Measurements from ENCODE around the gene TRMT44. TPM values are rescaled to one million over a fixed set of nuclear protein-coding genes. Genes with fewer than 3 reads are reported as not detected.
A peak's percentile ranks its signal among the peaks of the same experiment; 100 is the strongest.

Gene TRMT44
- total RNA-seq: 10 to 100 TPM; 10.2 to 12.9 (median 12.5) TPM
- polyA plus RNA-seq: 7.6 TPM
- long read RNA-seq, donor 1, transcript TRMT44-201 (11 exons, 2,799 nt): major isoform, 10 of 18 reads
- long read RNA-seq, donor 1, partial matches to known transcripts: 2 of 18 reads
- long read RNA-seq, donor 1, other reads (novel, unspliced or antisense): 6 of 18 reads
- long read RNA-seq, donor 2, partial matches to known transcripts: 1 of 3 reads
- long read RNA-seq, donor 2, other reads (novel, unspliced or antisense): 0 of 3 reads
- long read RNA-seq, donor 3, partial matches to known transcripts: 0 of 2 reads
- long read RNA-seq, donor 3, other reads (novel, unspliced or antisense): 2 of 2 reads
- long read RNA-seq, donor 4, transcript TRMT44-201 (11 exons, 2,799 nt): major isoform, 5 of 7 reads
- long read RNA-seq, donor 4, partial matches to known transcripts: 0 of 7 reads
- long read RNA-seq, donor 4, other reads (novel, unspliced or antisense): 2 of 7 reads

GRCh38 chr4:8440492-8441311, at the start of gene TRMT44, which contains the start of gene ACOX3:
TSS of gene TRMT44 (plus strand) at chr4:8440777. CDS start at chr4:8440823, 46 bp downstream.
TSS of gene ACOX3 (minus strand) at chr4:8440723. CDS start at chr4:8416521, 24,202 bp downstream.
- ATAC-seq: peak; percentile 93 to 94
- intact Hi-C loops (cut with DNase I): no loop called here
- WGBS: under 1% methylated on average over 60 of the region's 60 CpGs

GRCh38 chr4:8391071-8391470, 49.5 kb upstream of the TRMT44 start:
- Histone ChIP-seq H3K9me3 (ENCODE audit: control insufficient read depth, low read length) (no peaks in the 10 kb centered on the region), H3K27ac (ENCODE audit: low read length) (no peak overlapping the region), H3K27me3 (ENCODE audit: control insufficient read depth, insufficient read depth) (no peaks in the 10 kb centered on the region), H3K4me1 (ENCODE audit: control insufficient read depth, insufficient read depth, low read length) (peaks cover 11% of the 10 kb centered on the region), H3K4me3 (ENCODE audit: low read length) (no peak overlapping the region)
- 78% methylated on average over 7 of the region's 7 CpGs for WGBS
- ATAC-seq: no peak
- DNase-seq: peak in 1 of 3 donors; percentile 25
- intact Hi-C loops (cut with DNase I): loop anchor here in 3 of 4 donors (5.0 to 10.0 kb wide), 3 partner anchors 46 to 66 kb away; no protein-coding TSS in a partner anchor

More at GRCh38 chr4:8440492-8441311, at the start of gene TRMT44, which contains the start of gene ACOX3:
- Histone ChIP-seq H3K4me1 (ENCODE audit: control insufficient read depth, insufficient read depth, low read length) (peaks cover 13% of the 10 kb centered on the region), H3K27me3 (ENCODE audit: control insufficient read depth, insufficient read depth) (no peaks in the 10 kb centered on the region), H3K4me3 (ENCODE audit: low read length) (peak within 1 kb of the TSS; percentile 90), H3K27ac (ENCODE audit: low read length) (peak within 1 kb of the TSS; percentile 94), H3K9me3 (ENCODE audit: control insufficient read depth, low read length) (no peaks in the 10 kb centered on the region)
- peak; percentile 87 to 97 (median 96) for DNase-seq

GRCh38 chr4:8391972-8392371, 48.6 kb upstream of the TRMT44 start:
- H3K4me1 ChIP-seq (ENCODE audit: control insufficient read depth, insufficient read depth, low read length): peaks cover 11% of the 10 kb centered on the region
- peak in 1 of 3 donors; percentile 69 for DNase-seq
- H3K27me3 ChIP-seq (ENCODE audit: control insufficient read depth, insufficient read depth): no peaks in the 10 kb centered on the region
- peak overlapping the region; percentile 43 for H3K27ac ChIP-seq (ENCODE audit: low read length)
- 49% methylated on average over 9 of the region's 9 CpGs for WGBS
- H3K4me3 ChIP-seq (ENCODE audit: low read length): no peak overlapping the region
- ATAC-seq: peak in 1 of 2 donors; percentile 20
- no peaks in the 10 kb centered on the region for H3K9me3 ChIP-seq (ENCODE audit: control insufficient read depth, low read length)
- intact Hi-C loops (cut with DNase I): loop anchor here in 3 of 4 donors (5.0 to 10.0 kb wide), 3 partner anchors 47 to 67 kb away; no protein-coding TSS in a partner anchor

GRCh38 chr4:8392591-8393190, 47.9 kb upstream of the TRMT44 start:
- 69% methylated on average over 15 of the region's 15 CpGs for WGBS
- intact Hi-C loops (cut with DNase I): loop anchor here in 3 of 4 donors (5.0 to 10.0 kb wide), 3 partner anchors 48 to 68 kb away; no protein-coding TSS in a partner anchor
- DNase-seq: peak in 2 of 3 donors; percentile 51 to 60
- Histone ChIP-seq H3K4me3 (ENCODE audit: low read length) (no peak overlapping the region), H3K27ac (ENCODE audit: low read length) (no peak overlapping the region), H3K27me3 (ENCODE audit: control insufficient read depth, insufficient read depth) (no peaks in the 10 kb centered on the region), H3K9me3 (ENCODE audit: control insufficient read depth, low read length) (no peaks in the 10 kb centered on the region), H3K4me1 (ENCODE audit: control insufficient read depth, insufficient read depth, low read length) (peaks cover 11% of the 10 kb centered on the region)
- ATAC-seq: no peak

- H3K27me3 ChIP-seq (ENCODE audit: control insufficient read depth, insufficient read depth): no peaks in the 10 kb centered on the region
- peaks cover 11% of the 10 kb centered on the region for H3K4me1 ChIP-seq (ENCODE audit: control insufficient read depth, insufficient read depth, low read length)
- peak overlapping the region; percentile 82 for H3K27ac ChIP-seq (ENCODE audit: low read length)
- intact Hi-C loops (cut with DNase I): loop anchor here in 3 of 4 donors (5.0 to 10.0 kb wide), 3 partner anchors 49 to 69 kb away; no protein-coding TSS in a partner anchor
- H3K9me3 ChIP-seq (ENCODE audit: control insufficient read depth, low read length): no peaks in the 10 kb centered on the region
- WGBS: 36% methylated on average over 8 of the region's 8 CpGs
- peak; percentile 76 to 86 (median 77) for DNase-seq
- no peak overlapping the region for H3K4me3 ChIP-seq (ENCODE audit: low read length)
- peak; percentile 68 to 89 for ATAC-seq
These were observed 47.0 kb upstream of the TRMT44 start for GRCh38 chr4:8393593-8394038.

GRCh38 chr4:8394061-8394519, 46.5 kb upstream of the TRMT44 start:
- Histone ChIP-seq H3K4me3 (ENCODE audit: low read length) (no peak overlapping the region), H3K4me1 (ENCODE audit: control insufficient read depth, insufficient read depth, low read length) (peaks cover 11% of the 10 kb centered on the region)
- DNase-seq: peak; percentile 86 to 96 (median 94)

GRCh38 chr4:8394806-8395205, 45.8 kb upstream of the TRMT44 start:
- ATAC-seq: peak; percentile 1 to 2
- H3K27ac ChIP-seq (ENCODE audit: low read length): peak overlapping the region; percentile 94
- H3K4me1 ChIP-seq (ENCODE audit: control insufficient read depth, insufficient read depth, low read length): peaks cover 11% of the 10 kb centered on the region
- intact Hi-C loops (cut with DNase I): loop anchor here in 3 of 4 donors (5.0 to 10.0 kb wide), 4 partner anchors 50 to 153 kb away; no protein-coding TSS in a partner anchor
- no peak overlapping the region for H3K4me3 ChIP-seq (ENCODE audit: low read length)
- DNase-seq: peak in 2 of 3 donors; percentile 48 to 50
- no peaks in the 10 kb centered on the region for H3K27me3 ChIP-seq (ENCODE audit: control insufficient read depth, insufficient read depth)
- no peaks in the 10 kb centered on the region for H3K9me3 ChIP-seq (ENCODE audit: control insufficient read depth, low read length)
- 75% methylated on average over 12 of the region's 12 CpGs for WGBS

More at GRCh38 chr4:8394061-8394519, 46.5 kb upstream of the TRMT44 start:
- H3K27ac ChIP-seq (ENCODE audit: low read length): peak overlapping the region; percentile 94
- intact Hi-C loops (cut with DNase I): loop anchor here in 3 of 4 donors (5.0 to 10.0 kb wide), 3 partner anchors 49 to 69 kb away; no protein-coding TSS in a partner anchor
- H3K9me3 ChIP-seq (ENCODE audit: control insufficient read depth, low read length): no peaks in the 10 kb centered on the region
- WGBS: 41% methylated on average over 19 of the region's 19 CpGs
- H3K27me3 ChIP-seq (ENCODE audit: control insufficient read depth, insufficient read depth): no peaks in the 10 kb centered on the region
- peak; percentile 84 to 90 for ATAC-seq

GRCh38 chr4:8395504-8396296, 44.9 kb upstream of the TRMT44 start:
- H3K4me3 ChIP-seq (ENCODE audit: low read length): no peak overlapping the region
- H3K9me3 ChIP-seq (ENCODE audit: control insufficient read depth, low read length): no peaks in the 10 kb centered on the region
- no peak overlapping the region for H3K27ac ChIP-seq (ENCODE audit: low read length)
- ATAC-seq (no peak), DNase-seq (peak in 2 of 3 donors; percentile 47 to 55)
- no peaks in the 10 kb centered on the region for H3K27me3 ChIP-seq (ENCODE audit: control insufficient read depth, insufficient read depth)
- peaks cover 11% of the 10 kb centered on the region for H3K4me1 ChIP-seq (ENCODE audit: control insufficient read depth, insufficient read depth, low read length)
- intact Hi-C loops (cut with DNase I): loop anchor here in 2 of 4 donors (5.0 to 10.0 kb wide), 3 partner anchors 51 to 153 kb away; no protein-coding TSS in a partner anchor
- WGBS: 94% methylated on average over 12 of the region's 12 CpGs

- Histone ChIP-seq H3K27ac (ENCODE audit: low read length) (no peak overlapping the region), H3K9me3 (ENCODE audit: control insufficient read depth, low read length) (no peaks in the 10 kb centered on the region), H3K4me1 (ENCODE audit: control insufficient read depth, insufficient read depth, low read length) (peaks cover 11% of the 10 kb centered on the region), H3K27me3 (ENCODE audit: control insufficient read depth, insufficient read depth) (no peaks in the 10 kb centered on the region), H3K4me3 (ENCODE audit: low read length) (no peak overlapping the region)
- 94% methylated on average over 27 of the region's 27 CpGs for WGBS
- intact Hi-C loops (cut with DNase I): loop anchor here in 2 of 4 donors (5.0 to 10.0 kb wide), 3 partner anchors 52 to 155 kb away; no protein-coding TSS in a partner anchor
- peak in 2 of 3 donors; percentile 45 to 53 for DNase-seq
- ATAC-seq: no peak
These were observed 43.7 kb upstream of the TRMT44 start for GRCh38 chr4:8396762-8397406.
